Measurements from ENCODE around the gene RAD23B. TPM values are rescaled to one million over a fixed set of nuclear protein-coding genes. Genes with fewer than 3 reads are reported as not detected.

RAD23B gene
- total RNA-seq, 6 experiments from 2014 or later, result 86.9 to 110 (median 99.1) TPM

- DNase-seq (no peak), ATAC-seq (no peak)
- 88% methylated on average over 2 of the region's 2 CpGs for WGBS (ENCODE audit: insufficient coverage, low coverage, low lambda C conversion rate, missing lambda C conversion rate)
- Histone ChIP-seq H3K36me3 (peaks cover 0 to 56% (median 31%) of the 10 kb centered on the region in 4 donors), H3K9me3 (no peaks in the 10 kb centered on the region), H3K27me3 (no peaks in the 10 kb centered on the region), H3K4me3 (no peak overlapping the region), H3K4me1 (peaks cover 0 to 3% (median 0%) of the 10 kb centered on the region in 4 donors), H3K27ac (no peak overlapping the region)
- TF ChIP-seq CTCF (IDR thresholded peaks at IDR 0.05), result no peak
- no peak for TF ChIP-seq POLR2A (IDR thresholded peaks at IDR 0.05)
- intact Hi-C loops (cut with DNase I), result no loop called here
Observed at GRCh38 chr9:107332883-107333282, 49.8 kb downstream of the RAD23B start.

- DNase-seq, result no peak
- peaks cover 0 to 56% (median 32%) of the 10 kb centered on the region in 4 donors for H3K36me3 ChIP-seq
- H3K4me1 ChIP-seq, result peaks cover 0 to 3% (median 0%) of the 10 kb centered on the region in 4 donors
- 88% methylated on average over 2 of the region's 2 CpGs for WGBS (ENCODE audit: insufficient coverage, low coverage, low lambda C conversion rate, missing lambda C conversion rate)
- H3K27me3 ChIP-seq, result no peaks in the 10 kb centered on the region
- no peaks in the 10 kb centered on the region for H3K9me3 ChIP-seq
- no peak overlapping the region for H3K4me3 ChIP-seq
- no peak for TF ChIP-seq CTCF (IDR thresholded peaks at IDR 0.05)
- TF ChIP-seq POLR2A (IDR thresholded peaks at IDR 0.05), result no peak
- intact Hi-C loops (cut with DNase I), result no loop called here
- H3K27ac ChIP-seq, result no peak overlapping the region
- peak in 1 of 4 donors; percentile 3 for ATAC-seq
Observed at GRCh38 chr9:107333363-107333762, 50.3 kb downstream of the RAD23B start.

- H3K4me3 ChIP-seq, result no peak overlapping the region
- no peak overlapping the region for H3K27ac ChIP-seq
- intact Hi-C loops (cut with DNase I), result no loop called here
- H3K27me3 ChIP-seq, result no peaks in the 10 kb centered on the region
- DNase-seq, result no peak
- no peak for TF ChIP-seq CTCF (IDR thresholded peaks at IDR 0.05)
- no peak for TF ChIP-seq POLR2A (IDR thresholded peaks at IDR 0.05)
- peaks cover 0 to 3% (median 0%) of the 10 kb centered on the region in 4 donors for H3K4me1 ChIP-seq
- no peaks in the 10 kb centered on the region for H3K9me3 ChIP-seq
- H3K36me3 ChIP-seq, result peaks cover 0 to 54% (median 29%) of the 10 kb centered on the region in 4 donors
- 90% methylated on average over 2 of the region's 4 CpGs for whole genome bisulfite sequencing (ENCODE audit: insufficient coverage, low coverage, low lambda C conversion rate, missing lambda C conversion rate)
- peak in 1 of 4 donors; percentile 11 for ATAC-seq
Observed at GRCh38 chr9:107334103-107334776, 51.2 kb downstream of the RAD23B start.

- TF ChIP-seq POLR2A (IDR thresholded peaks at IDR 0.05) (no peak), CTCF (IDR thresholded peaks at IDR 0.05) (no peak)
- Histone ChIP-seq H3K4me3 (no peak overlapping the region), H3K27me3 (no peaks in the 10 kb centered on the region), H3K27ac (no peak overlapping the region), H3K4me1 (peaks cover 0 to 7% (median 1%) of the 10 kb centered on the region in 4 donors), H3K36me3 (peaks cover 0 to 45% (median 23%) of the 10 kb centered on the region in 4 donors), H3K9me3 (no peaks in the 10 kb centered on the region)
- intact Hi-C loops (cut with DNase I), result no loop called here
- DNase-seq (no peak), ATAC-seq (no peak)
- 90% methylated on average over 3 of the region's 3 CpGs for WGBS (ENCODE audit: insufficient coverage, low coverage, low lambda C conversion rate, missing lambda C conversion rate)
Observed at GRCh38 chr9:107335331-107335730, 52.3 kb downstream of the RAD23B start.

All from right lobe of liver (tissue), 6 donors.